Sigmoid colon (tissue), 7 donors: ENCODE measurements around the gene BOD1L1. TPM values are rescaled to one million over a fixed set of nuclear protein-coding genes. Genes with fewer than 3 reads are reported as not detected.
A peak's percentile ranks its signal among the peaks of the same experiment; 100 is the strongest.

ENCODE experiments used
- DNase-seq: peaks from one replicate; pipeline ENCODE4 v3.0.0-alpha.2; 2019
- H3K27ac ChIP-seq, 4 donors: fragments of 200-600 bp; sonication (generic); one replicate each; pipeline ENCODE4 v1.5.1; 2016 to 2019; ENCODE audit warnings: mild to moderate bottlenecking in 1 of 4
- H3K27me3 ChIP-seq, 3 donors: fragments of 200-600 bp; sonication (generic); one replicate each; pipeline ENCODE4 v1.5.1; 2019; ENCODE audit warnings: mild to moderate bottlenecking in 1 of 3
- H3K36me3 ChIP-seq, 4 donors: fragments of 200-600 bp; sonication (generic); one replicate each; pipeline ENCODE4 v1.5.1; 2016 to 2019
- H3K4me1 ChIP-seq, 4 donors: fragments of 200-600 bp; sonication (generic); one replicate each; pipeline ENCODE4 v1.5.1; 2017 to 2019
- H3K4me3 ChIP-seq, 4 donors: fragments of 200-600 bp; sonication (generic); one replicate each; pipeline ENCODE4 v1.5.1; 2017 to 2019; ENCODE audit warnings: mild to moderate bottlenecking in 2 of 4, moderate library complexity in 1 of 4
- H3K9me3 ChIP-seq, 4 donors: fragments of 200-600 bp in 3 of 4; sonication (generic) in 3 of 4; one replicate each; pipeline versions ENCODE4 v1.5.1 to v1.6.1; 2013 to 2019
- EP300 ChIP-seq, 4 donors: sonication (generic); formaldehyde crosslinking; IDR thresholded peaks; one replicate each; pipeline ENCODE4 v1.6.1; 2017; ENCODE audit warnings: antibody characterized with exemption in 4 of 4
- POLR2A ChIP-seq, 2 donors: fragments of 450-650 bp; IDR thresholded peaks; one replicate each; pipeline ENCODE4 v1.6.1; 2016; ENCODE audit warnings: antibody characterized with exemption in 2 of 2, mild to moderate bottlenecking in 2 of 2, moderate library complexity in 2 of 2
- POLR2AphosphoS5 ChIP-seq, 4 donors: sonication (generic); formaldehyde crosslinking; IDR thresholded peaks; one replicate each; pipeline ENCODE4 v1.6.1; 2017; ENCODE audit warnings: antibody characterized with exemption in 4 of 4
- WGBS, 2 donors: extraction: QIAGEN DNeasy Blood & Tissue Kit; methylation state at CpG; one replicate each; pipeline ENCODE4 v1.1.7; 2013; 5-methylcytosine and 5-hydroxymethylcytosine counted together
- intact Hi-C: fragments of 100-400 bp; cut with DNase I; formaldehyde crosslinking; loops from one replicate; pipeline ENCODE4 v1.15.1; 2023
- polyA plus RNA-seq, 3 donors: library from polyadenylated mRNA; stranded (reverse); fragments of 200-250 nt; gene quantifications; one replicate each; pipeline ENCODE4 v1.2.3, GENCODE V29; 2013
- total RNA-seq, 4 donors: library from RNA; depleted of rRNA; stranded (reverse); fragments of >200 nt; gene quantifications; one replicate each; pipeline ENCODE4 v1.1.0, GENCODE V29; 2016
- TF ChIP-seq, protein P1 (sequence below), 4 experiments: fragments of 450-650 bp in 3 of 4; fragments of 200-600 bp in 1 of 4; IDR thresholded peaks; one replicate each; pipeline ENCODE4 v1.5.1; 2016 to 2019; ENCODE audit warnings: antibody characterized with exemption in 4 of 4, mild to moderate bottlenecking in 3 of 4, moderate library complexity in 2 of 4
- donor health status: healthy with polysubstance abuse.
- donor health status: Bipolar disorder and iron deficiency.
- donor health status: healthy.

Gene BOD1L1
- total and polyA plus RNA-seq, 7 donors: 8.3 to 46.0 (median 34.3) TPM

DNA sequence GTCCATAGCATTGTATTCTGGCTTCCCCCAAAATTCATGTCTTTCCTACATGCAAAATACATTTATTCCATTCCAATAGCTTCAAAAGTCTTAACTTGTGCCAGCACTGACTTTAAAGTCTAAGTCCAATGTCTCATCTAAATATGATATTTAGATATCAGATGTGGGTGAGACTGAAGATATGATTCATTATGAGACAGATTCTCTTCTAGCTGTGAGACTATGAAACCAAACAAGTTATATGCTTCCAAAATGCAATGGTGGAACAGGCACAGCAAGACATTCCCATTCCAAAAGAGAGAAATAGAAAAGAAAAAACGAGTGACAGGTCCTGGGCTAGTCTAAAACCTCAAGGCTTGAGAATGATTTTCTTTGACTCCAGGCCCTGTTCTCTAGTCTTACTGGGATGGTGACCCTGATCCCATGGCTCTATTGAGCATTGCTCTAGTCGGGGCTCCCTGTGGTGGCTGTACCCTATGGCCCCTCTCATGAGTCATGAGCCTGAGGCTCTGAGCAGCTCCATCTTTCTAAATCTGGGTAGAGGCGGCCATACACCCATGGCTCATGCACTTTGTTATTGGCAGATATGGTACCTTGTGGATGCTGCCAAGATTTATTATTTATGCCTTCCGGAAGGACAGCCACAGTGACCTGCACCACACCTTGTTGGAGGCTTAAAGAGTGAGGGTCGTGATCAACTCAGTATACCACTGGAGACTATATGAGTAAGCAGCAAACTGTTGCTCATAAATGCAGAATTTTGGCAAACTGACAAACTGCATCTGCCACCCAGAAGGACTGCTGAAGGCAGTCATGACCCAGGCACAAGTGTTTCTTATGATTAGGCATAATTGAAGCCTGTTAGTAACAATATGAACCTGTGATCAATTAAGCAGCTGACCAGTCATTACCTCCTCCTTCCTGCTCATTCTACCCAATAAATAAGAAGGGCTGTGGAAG, 38.5 kb upstream of the BOD1L1 start:
- Histone ChIP-seq H3K4me3 (no peak overlapping the region), H3K27ac (no peak overlapping the region), H3K36me3 (no peaks in the 10 kb centered on the region), H3K27me3 (no peaks in the 10 kb centered on the region), H3K4me1 (no peaks in the 10 kb centered on the region), H3K9me3 (no peaks in the 10 kb centered on the region)
- TF ChIP-seq, protein P1, sequence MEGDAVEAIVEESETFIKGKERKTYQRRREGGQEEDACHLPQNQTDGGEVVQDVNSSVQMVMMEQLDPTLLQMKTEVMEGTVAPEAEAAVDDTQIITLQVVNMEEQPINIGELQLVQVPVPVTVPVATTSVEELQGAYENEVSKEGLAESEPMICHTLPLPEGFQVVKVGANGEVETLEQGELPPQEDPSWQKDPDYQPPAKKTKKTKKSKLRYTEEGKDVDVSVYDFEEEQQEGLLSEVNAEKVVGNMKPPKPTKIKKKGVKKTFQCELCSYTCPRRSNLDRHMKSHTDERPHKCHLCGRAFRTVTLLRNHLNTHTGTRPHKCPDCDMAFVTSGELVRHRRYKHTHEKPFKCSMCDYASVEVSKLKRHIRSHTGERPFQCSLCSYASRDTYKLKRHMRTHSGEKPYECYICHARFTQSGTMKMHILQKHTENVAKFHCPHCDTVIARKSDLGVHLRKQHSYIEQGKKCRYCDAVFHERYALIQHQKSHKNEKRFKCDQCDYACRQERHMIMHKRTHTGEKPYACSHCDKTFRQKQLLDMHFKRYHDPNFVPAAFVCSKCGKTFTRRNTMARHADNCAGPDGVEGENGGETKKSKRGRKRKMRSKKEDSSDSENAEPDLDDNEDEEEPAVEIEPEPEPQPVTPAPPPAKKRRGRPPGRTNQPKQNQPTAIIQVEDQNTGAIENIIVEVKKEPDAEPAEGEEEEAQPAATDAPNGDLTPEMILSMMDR (IDR thresholded peaks at IDR 0.05): no peak
- no peak for TF ChIP-seq POLR2A (IDR thresholded peaks at IDR 0.05)
- TF ChIP-seq EP300 (IDR thresholded peaks at IDR 0.05): no peak
- TF ChIP-seq POLR2AphosphoS5 (IDR thresholded peaks at IDR 0.05): no peak
- WGBS, 2 donors: 59 to 62% methylated on average over 5 of the region's 5 CpGs
- DNase-seq: no peak
- intact Hi-C loops: no loop called here

- TF ChIP-seq, protein P1 (IDR thresholded peaks at IDR 0.05): no peak
- TF ChIP-seq EP300 (IDR thresholded peaks at IDR 0.05): no peak
- TF ChIP-seq POLR2A (IDR thresholded peaks at IDR 0.05): no peak
- TF ChIP-seq POLR2AphosphoS5 (IDR thresholded peaks at IDR 0.05): no peak
- Histone ChIP-seq H3K4me3 (no peak overlapping the region), H3K36me3 (no peaks in the 10 kb centered on the region), H3K9me3 (no peaks in the 10 kb centered on the region), H3K27ac (no peak overlapping the region), H3K4me1 (peaks cover 0 to 11% (median 1%) of the 10 kb centered on the region in 4 donors), H3K27me3 (no peaks in the 10 kb centered on the region)
- 83 to 84% methylated on average over 6 of the region's 6 CpGs for WGBS, 2 donors
- no peak for DNase-seq
- intact Hi-C loops: loop anchor here (5.0 to 10.0 kb wide), 3 partner anchors 1345 to 1795 kb away; partner anchors contain the start of gene CPEB2
These were observed 32.0 kb upstream of the BOD1L1 start for GRCh38 chr4:13659341-13660070.

DNA sequence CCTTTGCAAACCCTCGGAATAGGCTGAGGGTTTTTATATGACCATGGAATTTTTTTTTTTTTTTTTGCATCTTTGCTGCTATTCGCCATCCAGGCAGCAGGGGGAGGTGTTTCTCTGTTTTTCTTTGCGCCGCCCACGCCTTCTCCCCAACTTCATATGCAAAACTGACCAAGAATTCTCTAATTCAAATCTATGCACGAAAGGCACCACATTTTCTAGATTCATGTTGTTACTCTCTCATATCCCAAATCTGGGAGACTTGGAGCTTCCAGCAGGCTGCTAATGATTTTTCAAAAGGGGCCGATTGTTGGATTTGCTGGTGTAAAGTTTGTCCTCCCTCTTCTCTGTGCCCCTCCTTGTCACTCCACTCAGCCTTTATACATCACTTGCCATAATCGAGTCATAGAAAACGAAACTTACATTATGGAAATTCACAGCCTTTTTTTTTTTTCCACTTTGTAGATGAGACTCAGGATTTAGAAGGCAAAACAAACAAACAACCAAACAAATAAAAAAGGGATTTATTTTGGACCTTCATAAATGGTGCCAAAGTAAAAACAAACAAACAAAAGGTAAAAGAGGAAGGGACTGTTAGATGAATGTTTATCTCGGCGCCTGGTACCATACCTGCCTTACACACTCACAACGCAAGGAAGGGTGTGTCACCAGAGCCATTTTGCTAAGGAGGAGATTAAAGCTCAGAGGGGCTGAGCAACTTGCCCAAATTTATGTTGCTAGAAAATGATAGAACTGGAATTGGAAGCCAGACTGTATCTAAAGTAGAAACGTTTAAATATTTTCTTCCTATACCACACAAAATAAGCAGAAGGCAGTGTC, 29.3 kb upstream of the BOD1L1 start:
- 5 to 14% methylated on average over 13 of the region's 13 CpGs for WGBS, 2 donors
- DNase-seq: peak; percentile 66
- Histone ChIP-seq H3K4me1 (peaks cover 0 to 15% (median 3%) of the 10 kb centered on the region in 4 donors), H3K27me3 (no peaks in the 10 kb centered on the region), H3K9me3 (no peaks in the 10 kb centered on the region), H3K4me3 (peak overlapping the region in 2 of 4 donors; percentile 10 to 17), H3K36me3 (no peaks in the 10 kb centered on the region), H3K27ac (no peak overlapping the region)
- intact Hi-C loops: loop anchor here (5.0 to 10.0 kb wide), 3 partner anchors 1348 to 1798 kb away; partner anchors contain the start of gene CPEB2
- TF ChIP-seq POLR2AphosphoS5 (IDR thresholded peaks at IDR 0.05) (no peak), POLR2A (IDR thresholded peaks at IDR 0.05) (no peak), EP300 (IDR thresholded peaks at IDR 0.05) (no peak)
- TF ChIP-seq, protein P1 (IDR thresholded peaks at IDR 0.05): peak in 3 of 4 experiments; percentile 33 to 73 (median 57)

GRCh38 chr4:13654162-13654797, 26.8 kb upstream of the BOD1L1 start:
- H3K27ac ChIP-seq: peak overlapping the region in 2 of 4 donors; percentile 38 to 40
- peaks cover 0 to 15% (median 3%) of the 10 kb centered on the region in 4 donors for H3K4me1 ChIP-seq
- H3K9me3 ChIP-seq: no peaks in the 10 kb centered on the region
- no peaks in the 10 kb centered on the region for H3K27me3 ChIP-seq
- H3K4me3 ChIP-seq: peak overlapping the region; percentile 26 to 53 (median 44)
- DNase-seq: peak; percentile 86
- TF ChIP-seq, protein P1 (IDR thresholded peaks at IDR 0.05): peak; percentile 45 to 85 (median 58)
- no peak for TF ChIP-seq POLR2A (IDR thresholded peaks at IDR 0.05)
- WGBS, 2 donors: 1 to 2% methylated on average over 31 of the region's 31 CpGs
- intact Hi-C loops: loop anchor here (10.0 kb wide), 2 partner anchors 1351 to 1801 kb away; partner anchors contain the start of gene CPEB2
- no peaks in the 10 kb centered on the region for H3K36me3 ChIP-seq
